ENCODE measurements around the gene PHC2.

The PHC2 gene

GRCh38 chr1:33442141-33442540 lies 11.2 kb upstream of the PHC2 start:
- DNase-seq (ENCODE audit: low read depth), result no peak
- H3K4me3 ChIP-seq (ENCODE audit: low read length), result no peak overlapping the region
- no peak for TF ChIP-seq CTCF (IDR thresholded peaks at IDR 0.05; ENCODE audit: insufficient read depth, low read depth, low read length, missing control alignments)

- no peak for TF ChIP-seq CTCF (IDR thresholded peaks at IDR 0.05; ENCODE audit: insufficient read depth, low read depth, low read length, missing control alignments)
- DNase-seq (ENCODE audit: low read depth), result no peak
- H3K4me3 ChIP-seq (ENCODE audit: low read length), result no peak overlapping the region
These were observed 10.3 kb upstream of the PHC2 start for GRCh38 chr1:33441088-33441745.

- TF ChIP-seq CTCF (IDR thresholded peaks at IDR 0.05; ENCODE audit: insufficient read depth, low read depth, low read length, missing control alignments), result no peak
- DNase-seq (ENCODE audit: low read depth), result no peak
- no peak overlapping the region for H3K4me3 ChIP-seq (ENCODE audit: low read length)
These were observed 8.8 kb upstream of the PHC2 start for GRCh38 chr1:33439662-33440061.

GRCh38 chr1:33438364-33439160 lies 7.7 kb upstream of the PHC2 start:
- no peak overlapping the region for H3K4me3 ChIP-seq (ENCODE audit: low read length)
- TF ChIP-seq CTCF (IDR thresholded peaks at IDR 0.05; ENCODE audit: insufficient read depth, low read depth, low read length, missing control alignments), result no peak
- no peak for DNase-seq (ENCODE audit: low read depth)

- H3K4me3 ChIP-seq (ENCODE audit: low read length), result no peak overlapping the region
- no peak for DNase-seq (ENCODE audit: low read depth)
- TF ChIP-seq CTCF (IDR thresholded peaks at IDR 0.05; ENCODE audit: insufficient read depth, low read depth, low read length, missing control alignments), result no peak
These were observed 5.8 kb upstream of the PHC2 start for GRCh38 chr1:33436557-33437285.

GRCh38 chr1:33435096-33435820 lies 4.4 kb upstream of the PHC2 start:
- TF ChIP-seq CTCF (IDR thresholded peaks at IDR 0.05; ENCODE audit: insufficient read depth, low read depth, low read length, missing control alignments), result no peak
- no peak overlapping the region for H3K4me3 ChIP-seq (ENCODE audit: low read length)
- peak; percentile 58 for DNase-seq (ENCODE audit: low read depth)

Data from epithelial cell of esophagus (primary cell).